HL-60/S4 treated with retinoic acid at 250 ng/mL for 4 days and 3 days (cell line): ENCODE data around the gene F11.
"Not testable (repeated sequence)": the region's sequence is repeated elsewhere in the genome, so short reads cannot be mapped to it uniquely, and the experiment has no call there.

Experiments
- in situ Hi-C: fragments of 300-500 bp; cut with MboI; formaldehyde crosslinking; loops from 2 replicates; pipeline ENCODE4 v1.7.0; 2022; ENCODE audit warnings: low sequenced_read_pairs

F11 gene

DNA sequence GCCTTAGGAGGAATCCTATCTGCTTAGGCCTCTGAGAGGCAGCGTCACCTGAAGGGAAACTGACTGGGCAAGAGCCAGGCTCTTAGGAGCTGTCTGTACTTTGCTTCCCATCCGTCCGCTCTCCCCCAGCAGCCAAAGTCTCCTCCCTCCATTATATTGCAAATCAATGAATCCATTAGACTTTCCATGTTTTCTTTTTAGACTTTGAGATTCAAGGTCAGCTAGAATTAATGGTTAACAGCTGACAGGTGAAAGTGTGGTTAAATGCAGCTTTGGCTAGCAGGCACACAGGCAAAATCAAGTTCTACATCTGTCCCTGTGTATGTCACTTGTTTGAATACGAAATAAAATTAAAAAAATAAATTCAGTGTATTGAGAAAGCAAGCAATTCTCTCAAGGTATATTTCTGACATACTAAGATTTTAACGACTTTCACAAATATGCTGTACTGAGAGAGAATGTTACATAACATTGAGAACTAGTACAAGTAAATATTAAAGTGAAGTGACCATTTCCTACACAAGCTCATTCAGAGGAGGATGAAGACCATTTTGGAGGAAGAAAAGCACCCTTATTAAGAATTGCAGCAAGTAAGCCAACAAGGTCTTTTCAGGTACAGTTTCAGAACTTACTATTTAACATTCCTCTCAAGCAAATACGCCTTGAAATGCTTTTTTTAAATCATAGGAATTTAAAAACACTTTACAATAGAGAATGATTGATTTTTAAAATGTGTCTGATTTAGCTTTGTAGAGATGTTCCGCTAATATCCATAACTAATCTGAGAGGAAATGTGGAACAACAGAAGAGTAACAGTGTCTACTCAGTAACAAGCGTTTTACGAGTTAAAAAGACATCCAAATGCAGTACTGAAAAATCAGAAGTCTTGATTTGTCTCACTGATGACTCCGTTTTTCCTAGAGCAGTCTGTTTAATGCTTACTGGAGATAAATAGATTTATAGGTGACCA lies at the start of gene F11:
Gene F11 (plus strand): TSS at position 507 of the 970 bp plus-strand sequence. CDS start 948 bp downstream, outside the sequence.
- in situ Hi-C loops: no loop called here

DNA sequence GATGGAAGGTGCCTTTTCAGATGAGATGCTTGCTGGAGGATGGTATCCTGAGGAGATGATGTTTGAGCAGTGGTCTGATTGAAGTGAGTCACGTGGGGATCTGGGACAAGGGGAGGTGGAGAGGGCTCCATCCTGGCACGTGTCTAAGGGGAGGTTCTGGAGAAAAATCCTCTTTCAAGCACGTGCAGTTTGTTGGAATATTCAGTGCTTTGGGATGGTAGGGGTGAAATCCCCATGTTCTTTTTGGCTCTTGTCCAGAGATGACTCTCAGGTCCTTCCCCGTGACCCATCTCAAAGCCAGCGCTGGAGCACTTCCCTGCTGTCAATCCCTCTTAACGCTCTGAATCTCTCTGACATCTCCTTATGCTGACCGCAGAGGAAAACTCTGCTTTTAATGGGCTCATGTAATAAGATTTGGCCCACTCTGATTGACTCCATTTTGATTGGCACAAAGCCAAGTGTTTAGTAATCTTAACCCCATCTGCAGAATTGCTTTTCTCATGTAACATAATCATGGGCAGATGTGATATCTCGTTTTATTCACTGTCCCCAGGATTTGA lies 49.4 kb upstream of the F11 start:
- in situ Hi-C loops: no loop called here

DNA sequence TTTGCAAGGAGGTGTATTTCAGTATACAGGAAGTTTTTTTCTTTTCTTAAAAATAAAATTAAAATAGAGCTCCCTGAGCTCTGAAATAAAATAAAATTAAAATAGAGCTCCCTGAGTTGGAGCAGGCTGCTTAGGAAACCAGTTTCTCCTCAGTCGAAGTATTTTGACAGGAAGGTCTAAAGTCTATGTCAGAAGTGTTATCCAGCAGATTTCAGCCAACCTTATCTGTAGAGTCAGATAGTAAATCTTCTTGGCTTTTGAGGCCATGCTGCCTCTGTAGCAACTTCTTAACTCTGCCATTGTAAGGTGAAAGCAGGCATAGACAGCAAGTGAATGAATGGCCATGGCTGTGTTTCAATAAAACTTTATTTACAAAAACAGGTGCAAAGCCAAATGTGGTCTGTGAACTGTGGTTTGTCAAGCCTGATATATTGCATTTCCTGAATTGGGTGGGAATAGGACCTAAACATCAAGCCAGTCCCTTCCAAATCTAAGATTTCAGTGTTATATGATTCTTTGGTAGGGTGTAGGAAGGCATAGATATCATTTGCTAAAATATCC lies 48.2 kb upstream of the F11 start:
- in situ Hi-C loops: no loop called here

DNA sequence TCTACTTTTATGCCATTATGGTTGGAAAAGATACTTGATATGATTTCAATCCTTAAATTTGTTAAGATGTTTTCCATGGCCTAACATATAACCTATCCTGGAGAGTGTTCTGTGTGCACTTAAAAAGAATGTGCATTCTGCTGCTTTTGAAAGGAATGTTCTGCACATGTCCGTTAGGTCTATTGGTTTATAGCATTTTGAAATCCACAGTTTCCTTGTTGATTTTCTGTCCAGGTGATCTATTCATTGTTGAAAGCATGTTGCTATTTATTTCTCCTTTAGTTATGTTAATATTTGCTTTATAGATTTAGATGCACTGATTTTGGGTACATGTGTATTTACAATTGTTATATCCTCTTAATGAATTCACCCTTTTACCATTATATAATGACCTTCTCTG lies 44.4 kb upstream of the F11 start:
- in situ Hi-C loops: no loop called here

DNA sequence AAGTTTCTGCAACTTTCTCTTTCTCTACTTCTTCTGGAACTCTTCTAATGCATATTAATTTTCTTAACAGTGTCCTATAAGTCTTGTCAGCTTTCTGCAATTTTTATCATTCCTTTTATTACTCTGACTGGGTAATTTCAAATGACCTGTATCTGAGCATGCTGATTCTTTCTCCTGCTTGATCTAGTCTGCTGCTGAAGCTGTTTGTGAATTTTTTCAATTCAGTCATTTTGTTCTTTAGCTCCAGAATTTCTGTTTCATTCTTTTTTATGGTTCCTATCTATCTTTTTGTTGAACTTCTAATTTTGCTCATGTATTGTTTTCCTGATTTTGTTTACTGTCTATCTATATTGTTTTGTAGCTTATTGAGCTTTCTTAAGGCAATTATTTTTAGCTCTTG lies 40.1 kb upstream of the F11 start:
- in situ Hi-C loops: no loop called here

DNA sequence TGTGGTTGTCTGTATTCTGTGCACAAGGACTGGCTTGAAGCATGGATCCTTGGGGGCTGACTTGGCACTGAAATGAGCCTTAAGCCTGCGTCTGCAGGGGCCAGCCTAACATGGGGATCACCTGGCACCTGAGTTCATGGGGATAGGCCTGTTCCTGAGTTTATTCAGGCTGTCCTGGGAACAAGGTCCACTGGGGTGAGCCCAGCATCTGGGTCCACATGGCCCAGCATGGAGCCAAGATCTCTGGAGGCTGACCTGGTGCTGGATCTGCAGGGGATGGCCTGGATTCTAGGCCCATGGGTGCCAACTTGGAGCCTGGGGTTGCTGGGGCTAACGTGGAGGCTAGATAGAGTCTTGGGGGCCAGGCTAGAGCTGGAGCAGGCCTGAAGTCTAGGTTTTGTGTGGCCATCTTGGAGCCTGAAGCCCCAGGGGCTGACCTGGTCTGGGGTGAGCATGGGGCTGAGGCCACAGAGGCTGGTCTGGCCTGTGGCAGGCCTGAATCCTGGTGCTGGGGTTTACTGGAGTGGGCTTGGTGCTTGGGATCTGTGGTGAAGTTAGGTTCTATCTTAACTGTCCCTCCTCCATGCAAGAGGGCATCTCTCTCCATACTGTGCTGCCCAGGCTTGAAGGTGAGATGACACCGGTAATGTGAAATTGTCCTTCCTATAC lies 39.3 kb upstream of the F11 start:
- in situ Hi-C loops: no loop called here

DNA sequence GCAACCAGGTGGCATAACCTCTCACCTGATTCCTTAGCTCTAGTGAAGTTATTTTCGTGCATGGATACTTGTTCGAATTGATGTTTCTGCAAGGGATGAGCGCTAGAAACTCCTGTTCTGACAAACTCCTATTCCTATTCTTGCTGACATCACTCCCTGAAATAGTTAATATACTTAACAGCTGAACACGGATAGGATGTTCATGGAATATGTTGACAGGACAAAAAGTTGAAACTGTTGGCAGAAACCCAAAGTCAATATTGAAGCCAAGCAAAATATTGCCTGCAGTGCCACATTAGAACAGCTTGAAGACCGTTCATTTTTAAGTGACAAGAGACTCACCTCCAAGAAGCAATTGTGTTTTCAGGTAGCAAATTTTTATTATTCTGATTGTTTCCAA lies 38.8 kb upstream of the F11 start, which contains the start of gene KLKB1:
Gene KLKB1 (plus strand): TSS at position 287 of the 400 bp plus-strand sequence. CDS start 689 bp downstream, outside the sequence.
- in situ Hi-C loops: no loop called here

DNA sequence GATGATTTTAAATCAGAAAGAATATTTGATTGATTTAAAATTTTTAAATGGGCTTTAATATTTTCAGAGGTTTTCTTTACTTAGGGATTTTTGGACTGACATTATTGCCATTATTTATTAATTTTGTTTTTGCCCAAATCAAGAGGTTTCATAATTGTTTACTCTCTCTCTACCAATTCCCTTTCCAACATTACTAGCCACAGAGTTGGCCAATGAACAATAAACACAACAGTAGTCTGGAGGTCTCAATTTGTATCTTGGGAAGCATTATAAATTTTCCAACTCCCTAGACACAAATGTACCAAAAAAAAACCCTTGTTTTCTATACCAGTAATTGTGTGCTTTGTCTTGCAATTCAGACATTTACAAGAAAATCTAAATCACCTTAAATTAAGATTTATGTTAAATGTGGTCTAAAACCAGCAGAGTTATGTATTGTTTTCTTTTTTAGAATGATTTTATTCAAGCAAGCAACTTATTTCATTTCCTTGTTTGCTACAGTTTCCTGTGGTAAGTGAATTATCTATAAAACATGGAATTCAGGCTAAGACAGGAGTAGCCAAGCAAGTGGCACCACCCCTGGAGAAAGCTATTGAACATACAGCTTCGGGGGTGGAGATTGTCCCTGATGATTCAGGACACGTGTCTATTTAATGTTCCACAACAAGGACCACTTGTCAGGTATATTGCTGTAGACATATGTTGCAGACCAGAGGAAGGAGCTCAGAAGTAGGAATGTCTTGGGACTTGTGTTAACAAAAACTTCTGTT lies 38.1 kb upstream of the F11 start:
- in situ Hi-C loops: no loop called here

DNA sequence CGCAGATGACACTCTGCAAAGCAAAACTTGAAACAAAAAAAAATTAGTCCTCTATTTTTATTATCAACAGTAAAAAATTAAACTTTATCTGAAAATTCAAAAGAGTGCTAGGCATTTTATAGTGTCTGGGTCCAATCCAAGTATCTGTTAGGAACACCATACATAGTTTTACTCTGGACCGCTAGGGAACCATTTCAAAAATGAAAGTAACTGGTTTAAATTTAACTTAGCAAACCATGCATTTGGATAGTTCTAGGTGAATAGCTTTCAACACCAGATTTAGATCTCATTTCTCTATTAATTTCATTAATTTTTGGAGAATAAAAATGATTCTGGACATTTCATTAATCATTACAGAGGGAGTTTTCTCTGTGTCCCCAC lies 37.5 kb upstream of the F11 start:
- in situ Hi-C loops: no loop called here

DNA sequence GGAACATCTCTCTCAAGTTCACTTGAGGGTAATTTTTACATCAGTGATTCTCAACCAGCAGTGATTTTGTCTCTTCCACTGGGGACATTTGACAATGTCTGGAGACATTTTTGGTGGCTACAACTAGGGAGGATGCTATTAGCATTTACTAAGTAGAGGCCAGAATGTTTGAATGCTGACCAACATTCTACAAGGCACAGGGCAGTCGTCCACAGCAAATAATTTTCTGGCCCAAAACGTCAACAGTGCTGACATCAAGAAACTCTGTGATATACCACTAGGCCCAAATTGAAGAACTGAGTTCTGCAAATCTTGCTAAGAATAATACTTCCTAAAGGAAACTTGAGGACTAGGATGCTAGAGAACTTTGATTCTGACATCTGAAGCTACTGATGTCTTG lies 31.6 kb upstream of the F11 start:
- in situ Hi-C loops: no loop called here

DNA sequence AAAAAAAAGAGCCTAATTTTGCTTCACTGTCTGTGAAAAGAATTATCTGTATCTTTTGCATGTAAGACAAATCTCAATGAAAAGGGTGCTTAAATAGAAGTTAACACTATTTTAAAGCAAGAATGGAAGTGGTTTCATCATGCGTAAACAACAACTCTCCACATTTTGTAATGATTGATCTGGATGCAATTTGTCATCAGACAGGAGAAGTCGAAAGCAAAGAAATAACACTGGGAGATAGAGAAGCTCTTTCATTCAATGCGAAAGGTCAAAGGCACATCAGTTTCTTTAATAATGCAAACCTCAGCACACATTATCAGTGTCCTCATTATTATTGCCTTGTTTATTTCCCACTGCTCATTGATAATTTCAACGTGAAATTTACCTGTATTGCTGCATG lies 29.9 kb upstream of the F11 start:
- in situ Hi-C loops: no loop called here

DNA sequence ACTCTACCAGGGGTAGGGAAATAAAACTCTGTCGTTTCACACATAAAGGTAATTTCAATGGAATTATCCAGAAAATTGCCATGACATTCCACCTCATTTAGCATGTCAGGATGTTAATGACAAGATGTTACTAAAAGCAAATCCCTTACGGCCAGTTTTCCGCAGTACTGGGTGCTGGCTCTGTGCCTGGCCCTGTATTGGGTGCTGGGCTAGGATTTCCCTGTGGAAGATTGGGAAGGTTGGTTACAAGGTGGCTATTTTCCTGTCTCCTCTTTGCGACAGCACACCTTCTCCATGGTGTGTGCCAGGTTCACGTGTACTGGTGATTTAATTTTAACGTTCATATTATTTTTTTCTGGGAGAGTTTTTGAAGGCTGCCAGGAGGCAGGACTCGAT lies 25.5 kb upstream of the F11 start:
- in situ Hi-C loops: no loop called here

DNA sequence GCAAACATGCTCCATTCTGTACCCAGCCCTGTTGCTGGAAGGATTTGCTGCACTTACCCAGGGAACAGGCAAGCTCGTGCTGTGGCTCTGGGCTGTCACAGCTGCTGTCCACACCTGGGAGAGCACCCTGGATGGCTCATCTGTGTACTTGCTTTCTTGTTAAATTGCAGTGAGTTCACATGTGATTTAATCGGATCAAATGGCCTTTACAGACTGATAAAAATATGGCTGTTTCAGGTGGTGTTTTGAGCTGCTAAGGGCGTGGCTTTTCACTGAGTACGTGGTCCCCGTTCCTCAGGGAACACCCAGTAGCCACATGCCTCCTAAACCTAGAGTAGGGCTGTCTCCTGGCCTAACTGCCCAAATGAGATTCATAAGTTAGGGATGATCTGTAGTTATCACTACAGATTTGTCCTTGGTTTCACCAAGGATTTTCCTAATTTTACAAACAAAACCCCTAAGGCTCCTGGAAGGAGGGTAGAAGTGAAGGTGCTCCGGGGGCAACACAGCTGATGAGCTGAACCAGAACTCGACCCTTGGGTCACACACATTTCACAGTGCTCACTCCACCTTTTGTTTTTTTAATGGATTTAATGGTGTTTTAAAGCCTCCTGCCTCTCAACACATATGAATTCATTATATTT lies 25.0 kb upstream of the F11 start:
- in situ Hi-C loops: no loop called here

DNA sequence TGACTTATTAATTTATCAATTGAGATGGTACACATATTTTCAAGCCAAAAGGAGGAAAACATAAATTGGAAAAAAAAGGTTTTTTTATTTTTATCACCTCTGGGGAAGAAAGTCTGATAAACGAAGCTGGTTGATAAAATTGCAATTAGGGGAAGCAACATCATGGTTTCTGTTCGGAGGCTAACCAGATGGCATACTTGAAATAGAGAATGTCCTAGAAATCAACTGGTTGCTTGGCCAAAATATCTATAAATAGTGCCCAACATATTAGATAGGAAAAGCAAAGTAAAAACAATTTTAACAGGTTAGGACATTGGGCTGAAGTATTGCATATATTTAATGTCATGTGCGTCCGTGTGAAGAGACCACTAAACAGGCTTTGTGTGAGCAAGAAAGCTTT lies 24.4 kb upstream of the F11 start:
- in situ Hi-C loops: no loop called here

DNA sequence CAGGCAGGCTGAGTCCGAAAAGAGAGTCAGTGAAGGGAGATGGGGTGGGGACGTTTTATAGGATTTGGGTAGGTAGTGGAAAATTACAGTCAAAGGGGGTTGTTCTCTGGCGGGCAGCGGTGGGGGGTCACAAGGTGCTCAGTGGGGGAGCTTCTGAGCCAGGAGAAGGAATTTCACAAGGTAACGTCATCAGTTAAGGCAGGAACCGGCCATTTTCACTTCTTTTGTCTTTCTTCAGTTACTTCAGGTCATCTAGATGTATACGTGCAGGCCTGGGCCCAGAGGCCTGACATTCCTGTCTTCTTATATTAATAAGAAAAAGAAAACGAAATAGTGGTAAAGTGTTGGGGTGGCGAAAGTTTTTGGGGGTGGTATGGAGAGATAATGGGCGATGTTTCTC lies 24.0 kb upstream of the F11 start:
- in situ Hi-C loops: not testable (repeated sequence)

DNA sequence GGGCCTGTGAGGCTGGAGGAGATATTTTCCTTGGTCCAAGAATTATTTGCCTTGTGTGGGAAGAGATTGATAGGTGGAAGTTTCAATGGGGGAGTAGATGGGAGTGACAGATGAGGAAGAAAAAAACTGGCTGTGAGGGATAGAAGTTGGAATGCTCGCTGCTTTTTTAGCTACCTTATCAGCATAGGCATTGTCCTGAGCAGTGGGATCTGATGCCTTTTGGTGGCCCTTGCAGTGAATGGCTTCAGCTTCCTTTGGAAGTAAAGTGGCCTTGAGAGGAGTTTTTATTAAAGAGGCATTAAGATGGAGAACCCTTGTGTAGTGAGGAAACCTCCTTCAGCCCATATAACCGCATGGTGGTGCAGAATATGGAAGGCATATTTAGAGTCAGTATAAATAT lies 22.7 kb upstream of the F11 start:
- in situ Hi-C loops: no loop called here

DNA sequence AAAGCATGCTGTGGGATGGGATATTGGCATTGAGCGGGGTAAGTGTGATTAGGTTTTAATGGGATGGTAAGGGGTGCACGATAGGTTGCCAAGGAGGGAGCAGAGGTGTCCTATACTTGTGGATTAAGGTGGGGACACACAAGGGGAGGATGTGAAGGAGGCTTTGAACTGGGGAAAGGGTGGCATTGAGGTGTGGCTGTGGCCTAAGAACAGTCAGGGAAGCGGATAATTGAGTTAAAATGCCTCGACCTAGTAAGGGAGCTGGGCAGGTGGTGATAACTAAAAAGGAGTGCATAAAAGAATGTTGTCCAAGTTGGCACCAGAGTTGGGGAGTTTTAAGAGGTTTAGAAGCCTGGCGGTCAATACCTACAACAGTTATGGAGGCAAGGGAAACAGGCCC lies 21.2 kb upstream of the F11 start:
- in situ Hi-C loops: no loop called here

DNA sequence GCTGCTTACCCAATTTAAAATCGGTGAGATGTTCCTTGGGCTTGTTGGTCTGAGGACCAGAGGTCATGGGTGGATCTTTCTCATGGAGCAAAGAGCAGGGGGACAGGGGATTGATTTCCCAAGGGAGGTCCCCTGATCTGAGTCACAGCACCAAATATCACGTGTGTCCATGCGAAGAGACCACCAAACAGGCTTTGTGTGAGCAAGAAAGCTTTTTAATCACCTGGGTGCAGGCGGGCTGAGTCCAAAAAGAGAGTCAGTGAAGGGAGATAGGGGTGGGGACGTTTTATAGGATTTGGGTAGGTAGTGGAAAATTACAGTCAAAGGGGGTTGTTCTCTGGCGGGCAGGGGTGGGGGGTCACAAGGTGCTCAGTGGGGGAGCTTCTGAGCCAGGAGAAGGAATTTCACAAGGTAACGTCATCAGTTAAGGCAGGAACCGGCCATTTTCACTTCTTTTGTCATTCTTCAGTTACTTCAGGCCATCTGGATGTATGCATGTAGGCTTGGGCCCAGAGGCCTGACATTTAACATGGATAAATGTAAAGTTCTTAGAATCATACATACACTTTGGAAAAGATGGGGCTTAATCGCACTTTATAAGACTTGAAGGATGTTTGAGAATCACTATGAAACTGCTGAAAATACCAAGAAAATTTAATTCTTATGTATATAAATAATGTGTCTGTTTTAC lies 18.8 kb upstream of the F11 start:
- in situ Hi-C loops: not testable (repeated sequence)

DNA sequence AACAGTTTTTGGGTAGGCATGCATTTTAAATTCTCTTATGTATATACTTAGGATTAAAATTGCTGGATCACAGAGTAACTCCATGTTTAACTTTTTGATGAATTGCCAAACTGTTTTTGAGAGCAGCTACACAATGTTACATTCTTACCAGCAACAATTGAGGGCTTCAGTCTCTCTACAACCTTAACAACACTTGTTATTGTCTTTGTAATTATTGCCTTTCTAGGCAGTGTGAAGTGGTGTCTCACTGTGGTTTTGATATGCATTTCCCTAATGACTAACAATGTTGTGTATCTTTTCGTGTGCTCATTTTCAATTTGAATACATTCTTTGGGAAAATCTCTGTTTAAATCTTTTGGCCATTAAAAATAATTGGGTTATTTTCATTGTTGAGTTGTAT lies 17.3 kb upstream of the F11 start:
- in situ Hi-C loops: no loop called here
